Nephron progenitor cell (in vitro differentiated cells): ENCODE results near the gene ENOX1.
A peak's percentile ranks its signal among the peaks of the same experiment; 100 is the strongest.

Experiments used
- DNase-seq: peaks from one replicate; pipeline ENCODE4 v3.0.0; 2021
- H3K27ac Mint-ChIP-seq: 2 replicates; pipeline ENCODE4 v1.8.0; 2021; ENCODE audit warnings: mild to moderate bottlenecking, moderate library complexity, mixed read lengths
- H3K27me3 Mint-ChIP-seq: 2 replicates; pipeline ENCODE4 v1.8.0; 2021; ENCODE audit warnings: mild to moderate bottlenecking, low read depth, mixed read lengths; ENCODE audit not compliant: poor library complexity
- H3K36me3 Mint-ChIP-seq: 2 replicates; pipeline ENCODE4 v1.8.0; 2021; ENCODE audit warnings: low read depth, mixed read lengths
- H3K4me1 Mint-ChIP-seq: 2 replicates; pipeline ENCODE4 v1.8.0; 2021; ENCODE audit warnings: mixed read lengths
- H3K4me3 Mint-ChIP-seq: 2 replicates; pipeline ENCODE4 v1.8.0; 2021; ENCODE audit warnings: mild to moderate bottlenecking, moderate library complexity, mixed read lengths
- H3K9me3 Mint-ChIP-seq: 2 replicates; pipeline ENCODE4 v1.8.0; 2021; ENCODE audit warnings: mild to moderate bottlenecking, moderate library complexity, mixed read lengths
- TF ChIP-seq, protein P1 (sequence below): fragments of 200-600 bp; sonication (generic); IDR thresholded peaks from 2 replicates; pipeline ENCODE4 v1.5.0; 2021; ENCODE audit warnings: antibody characterized with exemption

Gene ENOX1

DNA sequence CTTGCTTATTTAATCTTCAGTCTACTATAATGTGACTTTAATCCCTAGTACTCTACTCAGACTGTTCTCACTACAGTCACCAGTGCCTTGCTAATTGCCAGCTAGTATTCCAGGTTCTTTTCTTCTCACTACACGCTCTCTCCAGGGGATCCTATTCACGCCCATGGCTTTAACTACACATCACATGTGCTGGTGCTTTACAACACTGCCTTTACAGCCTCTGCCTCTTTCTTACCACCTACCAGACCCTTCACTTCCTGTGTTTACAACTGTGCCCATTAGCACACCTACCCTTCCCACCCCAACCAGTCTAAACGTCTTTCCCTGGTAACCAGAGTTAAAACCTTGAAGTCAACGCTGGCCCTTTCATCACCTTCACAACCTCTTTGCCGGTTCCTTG lies 513.9 kb downstream of the ENOX1 start:
- H3K4me1 Mint-ChIP-seq: peaks cover 45% of the 10 kb centered on the region
- H3K27ac Mint-ChIP-seq: no peak overlapping the region
- DNase-seq: no peak
- TF ChIP-seq, protein P1, sequence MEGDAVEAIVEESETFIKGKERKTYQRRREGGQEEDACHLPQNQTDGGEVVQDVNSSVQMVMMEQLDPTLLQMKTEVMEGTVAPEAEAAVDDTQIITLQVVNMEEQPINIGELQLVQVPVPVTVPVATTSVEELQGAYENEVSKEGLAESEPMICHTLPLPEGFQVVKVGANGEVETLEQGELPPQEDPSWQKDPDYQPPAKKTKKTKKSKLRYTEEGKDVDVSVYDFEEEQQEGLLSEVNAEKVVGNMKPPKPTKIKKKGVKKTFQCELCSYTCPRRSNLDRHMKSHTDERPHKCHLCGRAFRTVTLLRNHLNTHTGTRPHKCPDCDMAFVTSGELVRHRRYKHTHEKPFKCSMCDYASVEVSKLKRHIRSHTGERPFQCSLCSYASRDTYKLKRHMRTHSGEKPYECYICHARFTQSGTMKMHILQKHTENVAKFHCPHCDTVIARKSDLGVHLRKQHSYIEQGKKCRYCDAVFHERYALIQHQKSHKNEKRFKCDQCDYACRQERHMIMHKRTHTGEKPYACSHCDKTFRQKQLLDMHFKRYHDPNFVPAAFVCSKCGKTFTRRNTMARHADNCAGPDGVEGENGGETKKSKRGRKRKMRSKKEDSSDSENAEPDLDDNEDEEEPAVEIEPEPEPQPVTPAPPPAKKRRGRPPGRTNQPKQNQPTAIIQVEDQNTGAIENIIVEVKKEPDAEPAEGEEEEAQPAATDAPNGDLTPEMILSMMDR: no peak
- no peak overlapping the region for H3K4me3 Mint-ChIP-seq
- no peaks in the 10 kb centered on the region for H3K9me3 Mint-ChIP-seq
- H3K27me3 Mint-ChIP-seq: peaks cover 6% of the 10 kb centered on the region
- H3K36me3 Mint-ChIP-seq: no peaks in the 10 kb centered on the region

DNA sequence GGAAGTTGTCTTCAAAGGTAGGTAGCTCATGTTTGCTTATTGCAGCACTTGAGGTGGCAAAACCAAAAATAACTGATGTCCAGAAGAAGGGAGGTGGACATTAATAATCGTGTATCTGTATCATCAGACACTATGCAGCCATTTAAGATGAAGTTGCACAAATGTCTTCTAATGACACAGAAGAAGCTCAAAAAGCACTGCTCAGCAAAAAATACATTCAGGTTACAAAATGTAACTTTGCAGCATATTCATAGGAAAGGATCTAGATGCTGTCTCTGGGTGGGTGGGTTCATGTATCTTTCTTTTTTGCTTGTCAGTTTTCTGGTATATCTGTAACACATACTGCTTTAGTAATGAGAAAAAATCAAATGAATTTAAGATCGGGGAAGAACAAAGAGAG lies 515.6 kb downstream of the ENOX1 start:
- H3K4me3 Mint-ChIP-seq: no peak overlapping the region
- TF ChIP-seq, protein P1: no peak
- no peak for DNase-seq
- H3K9me3 Mint-ChIP-seq: no peaks in the 10 kb centered on the region
- peaks cover 47% of the 10 kb centered on the region for H3K4me1 Mint-ChIP-seq
- peaks cover under 1% of the 10 kb centered on the region for H3K27me3 Mint-ChIP-seq
- no peak overlapping the region for H3K27ac Mint-ChIP-seq
- H3K36me3 Mint-ChIP-seq: no peaks in the 10 kb centered on the region

DNA sequence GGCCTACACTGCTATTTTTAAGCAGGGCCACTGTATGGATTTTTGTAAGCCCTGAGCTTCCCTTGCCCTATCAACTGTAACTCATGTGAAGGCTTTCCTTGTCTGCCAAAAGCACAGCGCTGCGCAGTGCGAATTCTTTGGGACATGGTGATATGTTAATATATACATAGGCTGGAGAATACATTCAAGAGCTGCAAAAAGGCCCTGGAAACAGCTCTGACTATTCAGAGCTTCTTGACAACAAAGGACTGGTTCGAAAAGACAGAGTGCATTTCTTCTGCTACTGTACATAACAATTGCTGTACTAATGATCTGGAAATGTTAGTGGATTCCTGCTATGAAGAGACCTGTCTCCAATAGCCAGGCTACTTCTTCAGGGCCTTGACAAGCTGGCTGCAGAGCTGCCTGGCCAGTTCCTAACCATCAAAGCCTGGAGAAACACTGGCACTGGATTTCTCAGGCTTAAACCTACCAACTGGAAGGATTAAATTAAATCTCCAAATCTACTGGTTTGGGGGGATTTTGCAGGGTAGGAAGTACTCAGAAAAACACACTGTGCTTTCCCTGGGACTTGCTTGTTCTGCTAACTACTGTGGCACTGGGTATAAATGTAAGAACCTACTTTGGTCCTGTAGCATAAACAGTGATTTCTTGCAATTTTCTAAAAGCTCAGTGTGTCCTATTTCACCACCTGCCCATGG lies 516.5 kb downstream of the ENOX1 start:
- Mint-ChIP-seq H3K4me3 (no peak overlapping the region), H3K4me1 (peaks cover 47% of the 10 kb centered on the region), H3K27ac (no peak overlapping the region), H3K27me3 (no peaks in the 10 kb centered on the region), H3K36me3 (no peaks in the 10 kb centered on the region), H3K9me3 (no peaks in the 10 kb centered on the region)
- TF ChIP-seq, protein P1: no peak
- no peak for DNase-seq

DNA sequence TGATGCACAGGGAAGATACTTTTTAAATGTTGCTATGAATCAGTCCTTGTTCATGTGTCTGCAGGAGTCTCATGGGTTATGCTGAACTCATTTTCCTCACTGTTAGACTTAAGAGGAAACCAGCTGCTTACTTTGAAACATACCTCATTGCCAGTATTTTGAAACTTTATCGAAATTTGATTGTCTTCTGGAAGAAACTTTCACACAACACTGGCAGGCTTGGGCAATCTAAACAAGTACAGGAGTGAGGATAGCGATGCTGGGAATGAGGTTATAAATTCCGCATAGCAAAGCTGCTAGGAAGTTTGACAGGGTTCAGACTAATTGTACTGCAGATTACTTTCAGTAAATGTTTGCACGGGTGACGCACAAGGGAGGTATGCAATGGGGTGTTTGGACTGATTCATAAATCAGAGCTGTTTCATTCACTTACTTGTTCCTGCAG lies 517.7 kb downstream of the ENOX1 start:
- Mint-ChIP-seq H3K9me3 (no peaks in the 10 kb centered on the region), H3K36me3 (no peaks in the 10 kb centered on the region), H3K4me3 (peak overlapping the region; percentile 35), H3K27ac (peak overlapping the region; percentile 51), H3K4me1 (peaks cover 47% of the 10 kb centered on the region), H3K27me3 (no peaks in the 10 kb centered on the region)
- DNase-seq: peak; percentile 20
- TF ChIP-seq, protein P1: no peak

DNA sequence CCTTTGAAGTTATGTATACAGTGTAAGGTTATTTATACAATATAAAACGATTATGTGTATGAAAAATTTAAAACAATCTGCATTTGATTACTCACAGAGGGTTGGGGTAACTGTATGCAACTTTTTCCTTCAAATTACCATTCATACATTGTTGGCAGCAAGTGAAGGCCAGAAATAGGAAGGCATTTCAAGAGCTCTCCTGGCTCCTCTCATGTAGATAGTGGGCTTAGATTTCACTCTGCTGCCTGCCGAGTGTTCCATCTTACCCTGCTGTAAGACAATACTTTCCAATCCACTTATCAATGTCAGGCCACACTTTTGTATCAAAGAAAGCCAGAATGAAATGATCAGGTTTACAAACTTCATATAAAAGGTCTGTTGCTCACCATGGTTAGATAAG lies 518.1 kb downstream of the ENOX1 start:
- H3K4me1 Mint-ChIP-seq: peaks cover 47% of the 10 kb centered on the region

More for the DNA sequence above, 518.1 kb downstream of the ENOX1 start:
- no peak for DNase-seq
- Mint-ChIP-seq H3K27me3 (no peaks in the 10 kb centered on the region), H3K9me3 (no peaks in the 10 kb centered on the region), H3K4me3 (peak overlapping the region; percentile 35), H3K36me3 (no peaks in the 10 kb centered on the region), H3K27ac (peak overlapping the region; percentile 51)
- TF ChIP-seq, protein P1: no peak
